ENCODE data around the gene EBP. TPM values are rescaled to one million over a fixed set of nuclear protein-coding genes. Genes with fewer than 3 reads are reported as not detected.

Gene EBP
- total and polyA plus RNA-seq, 4 donors, result 41.5 to 254 (median 158) TPM

DNA sequence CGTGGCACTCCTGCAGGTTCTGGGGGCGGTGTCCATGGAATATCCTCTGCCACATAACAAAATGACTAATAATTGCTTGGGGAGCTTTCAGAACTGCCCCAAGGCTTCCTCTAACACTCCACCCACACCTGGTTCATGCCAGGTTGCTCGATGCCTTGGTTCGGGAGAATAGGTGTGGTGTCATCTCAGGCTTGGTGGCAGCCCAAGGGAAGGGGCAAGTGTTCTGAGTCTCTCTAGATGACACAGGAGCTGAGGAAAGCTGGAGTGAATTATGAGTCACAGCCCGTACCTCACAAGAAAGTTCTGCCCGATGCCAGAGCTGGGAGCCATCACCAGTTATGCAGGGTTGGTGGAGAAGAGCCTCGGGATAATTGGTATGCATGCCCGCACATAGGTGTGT is 30.9 kb upstream of the EBP start:
- H3K27ac ChIP-seq (ENCODE audit: low read depth in 1 of 2, low read length in 1 of 2), result no peak overlapping the region
- 83 to 90% methylated on average over 7 to 8 of the region's 8 CpGs for WGBS, 2 donors
- no peak overlapping the region for H3K4me3 ChIP-seq
- TF ChIP-seq CTCF (IDR thresholded peaks at IDR 0.05; ENCODE audit: control extremely low read depth, extremely low read depth), result no peak
- DNase-seq (no peak), ATAC-seq (ENCODE audit: insufficient read depth, low FRiP score) (no peak)
- peaks cover 0 to 12% (median 0%) of the 10 kb centered on the region in 4 donors for H3K9me3 ChIP-seq (ENCODE audit: control insufficient read depth in 4 of 4, insufficient read depth in 3 of 4, low read length in 3 of 4)
- no peaks in the 10 kb centered on the region for H3K27me3 ChIP-seq (ENCODE audit: control insufficient read depth in 3 of 3, insufficient read depth in 3 of 3, low read length in 2 of 3)
- H3K9ac ChIP-seq (ENCODE audit: insufficient read depth in 1 of 2, low read length in 2 of 2), result no peak overlapping the region
- no peaks in the 10 kb centered on the region for H3K36me3 ChIP-seq (ENCODE audit: control insufficient read depth in 4 of 4, insufficient read depth in 4 of 4, low read length in 4 of 4)
- no peaks in the 10 kb centered on the region for H3K4me1 ChIP-seq (ENCODE audit: control insufficient read depth in 5 of 5, insufficient read depth in 5 of 5, low read length in 5 of 5)

- TF ChIP-seq CTCF (IDR thresholded peaks at IDR 0.05; ENCODE audit: control extremely low read depth, extremely low read depth), result no peak
- Histone ChIP-seq H3K4me3 (no peak overlapping the region), H3K4me1 (ENCODE audit: control insufficient read depth in 5 of 5, insufficient read depth in 5 of 5, low read length in 5 of 5) (no peaks in the 10 kb centered on the region), H3K9ac (ENCODE audit: insufficient read depth in 1 of 2, low read length in 2 of 2) (no peak overlapping the region), H3K9me3 (ENCODE audit: control insufficient read depth in 4 of 4, insufficient read depth in 3 of 4, low read length in 3 of 4) (peaks cover 0 to 12% (median 0%) of the 10 kb centered on the region in 4 donors), H3K27ac (ENCODE audit: low read depth in 1 of 2, low read length in 1 of 2) (no peak overlapping the region), H3K36me3 (ENCODE audit: control insufficient read depth in 4 of 4, insufficient read depth in 4 of 4, low read length in 4 of 4) (no peaks in the 10 kb centered on the region), H3K27me3 (ENCODE audit: control insufficient read depth in 3 of 3, insufficient read depth in 3 of 3, low read length in 2 of 3) (peaks cover 0 to 3% (median 0%) of the 10 kb centered on the region in 3 donors)
- ATAC-seq (ENCODE audit: insufficient read depth, low FRiP score) (no peak), DNase-seq (no peak)
- WGBS, 2 donors, result 82 to 96% methylated on average over 9 of the region's 9 CpGs
Measured at GRCh38 chrX:48491809-48492208, 29.8 kb upstream of the EBP start.

GRCh38 chrX:48492293-48492910 is 29.2 kb upstream of the EBP start:
- peaks cover 0 to 3% (median 0%) of the 10 kb centered on the region in 3 donors for H3K27me3 ChIP-seq (ENCODE audit: control insufficient read depth in 3 of 3, insufficient read depth in 3 of 3, low read length in 2 of 3)
- ATAC-seq (ENCODE audit: insufficient read depth, low FRiP score) (no peak), DNase-seq (no peak)
- H3K9ac ChIP-seq (ENCODE audit: insufficient read depth in 1 of 2, low read length in 2 of 2), result no peak overlapping the region
- H3K36me3 ChIP-seq (ENCODE audit: control insufficient read depth in 4 of 4, insufficient read depth in 4 of 4, low read length in 4 of 4), result no peaks in the 10 kb centered on the region
- WGBS, 2 donors, result 62 to 75% methylated on average over 6 to 7 of the region's 7 CpGs
- no peak overlapping the region for H3K4me3 ChIP-seq
- peaks cover 0 to 12% (median 0%) of the 10 kb centered on the region in 4 donors for H3K9me3 ChIP-seq (ENCODE audit: control insufficient read depth in 4 of 4, insufficient read depth in 3 of 4, low read length in 3 of 4)
- H3K4me1 ChIP-seq (ENCODE audit: control insufficient read depth in 5 of 5, insufficient read depth in 5 of 5, low read length in 5 of 5), result no peaks in the 10 kb centered on the region
- H3K27ac ChIP-seq (ENCODE audit: low read depth in 1 of 2, low read length in 1 of 2), result no peak overlapping the region
- TF ChIP-seq CTCF (IDR thresholded peaks at IDR 0.05; ENCODE audit: control extremely low read depth, extremely low read depth), result no peak
